GM13976 (cell line): ENCODE results near the gene LRRC4C.
"Not testable (repeated sequence)": the region's sequence is repeated elsewhere in the genome, so short reads cannot be mapped to it uniquely, and the experiment has no call there.

Source experiments
- DNase-seq: peaks from one replicate; pipeline ENCODE4 v3.0.0; 2012; ENCODE audit warnings: low spot score
- in situ Hi-C: fragments of 300-500 bp; cut with MboI; formaldehyde crosslinking; loops from one replicate; pipeline ENCODE4 v1.12.0; 2022; ENCODE audit warnings: low sequenced_read_pairs, mixed read lengths, inconsistent platforms; ENCODE audit not compliant: unreplicated experiment
- TF ChIP-seq, protein P1 (sequence below): IDR thresholded peaks from 2 replicates; pipeline ENCODE4 v1.5.1; 2012; ENCODE audit warnings: borderline replicate concordance, mild to moderate bottlenecking; ENCODE audit not compliant: insufficient read depth; ENCODE audit errors: extremely low read depth, missing control alignments, control extremely low read depth

Gene LRRC4C

DNA sequence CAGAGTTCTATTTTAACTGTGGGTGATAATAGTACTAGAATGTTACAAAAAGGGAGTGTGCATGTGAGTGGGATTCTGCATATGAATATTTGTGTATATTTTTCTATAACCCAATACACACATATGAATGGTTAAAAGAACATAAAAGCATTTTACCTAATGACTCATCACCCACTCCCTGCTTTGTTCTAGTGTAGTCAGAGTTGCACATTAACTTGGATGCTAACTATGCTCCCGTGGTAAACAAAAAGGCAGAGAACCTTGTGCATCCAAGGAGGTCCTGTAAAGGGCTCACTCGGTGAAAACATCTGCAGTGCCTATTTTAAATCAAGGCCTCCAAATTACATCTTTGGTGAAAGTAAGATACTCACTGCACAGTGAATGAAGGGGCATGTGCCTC, 1289.4 kb downstream of the LRRC4C start:
- in situ Hi-C loops: no loop called here
- TF ChIP-seq, protein P1, sequence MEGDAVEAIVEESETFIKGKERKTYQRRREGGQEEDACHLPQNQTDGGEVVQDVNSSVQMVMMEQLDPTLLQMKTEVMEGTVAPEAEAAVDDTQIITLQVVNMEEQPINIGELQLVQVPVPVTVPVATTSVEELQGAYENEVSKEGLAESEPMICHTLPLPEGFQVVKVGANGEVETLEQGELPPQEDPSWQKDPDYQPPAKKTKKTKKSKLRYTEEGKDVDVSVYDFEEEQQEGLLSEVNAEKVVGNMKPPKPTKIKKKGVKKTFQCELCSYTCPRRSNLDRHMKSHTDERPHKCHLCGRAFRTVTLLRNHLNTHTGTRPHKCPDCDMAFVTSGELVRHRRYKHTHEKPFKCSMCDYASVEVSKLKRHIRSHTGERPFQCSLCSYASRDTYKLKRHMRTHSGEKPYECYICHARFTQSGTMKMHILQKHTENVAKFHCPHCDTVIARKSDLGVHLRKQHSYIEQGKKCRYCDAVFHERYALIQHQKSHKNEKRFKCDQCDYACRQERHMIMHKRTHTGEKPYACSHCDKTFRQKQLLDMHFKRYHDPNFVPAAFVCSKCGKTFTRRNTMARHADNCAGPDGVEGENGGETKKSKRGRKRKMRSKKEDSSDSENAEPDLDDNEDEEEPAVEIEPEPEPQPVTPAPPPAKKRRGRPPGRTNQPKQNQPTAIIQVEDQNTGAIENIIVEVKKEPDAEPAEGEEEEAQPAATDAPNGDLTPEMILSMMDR: no peak
- DNase-seq: no peak

DNA sequence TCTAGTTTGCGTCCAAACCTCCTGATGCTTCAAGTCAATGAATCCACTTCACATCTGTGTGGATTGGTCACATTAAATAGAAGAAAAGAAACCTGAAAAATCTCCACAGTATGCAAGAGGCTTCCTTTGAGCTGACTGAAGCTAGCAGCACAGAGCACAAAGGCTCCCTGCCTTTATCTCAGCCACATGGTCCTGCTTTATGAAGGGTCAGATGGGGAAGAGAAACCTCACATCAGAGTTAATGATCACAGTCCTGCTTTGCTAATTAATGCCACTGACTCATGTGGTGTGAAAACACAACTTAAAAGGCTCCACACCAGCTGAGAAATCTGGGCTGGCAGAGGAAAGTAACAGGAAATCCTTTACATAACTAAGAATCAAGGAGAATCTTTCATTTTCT, 1291.0 kb downstream of the LRRC4C start:
- DNase-seq: no peak
- TF ChIP-seq, protein P1: no peak
- in situ Hi-C loops: no loop called here

DNA sequence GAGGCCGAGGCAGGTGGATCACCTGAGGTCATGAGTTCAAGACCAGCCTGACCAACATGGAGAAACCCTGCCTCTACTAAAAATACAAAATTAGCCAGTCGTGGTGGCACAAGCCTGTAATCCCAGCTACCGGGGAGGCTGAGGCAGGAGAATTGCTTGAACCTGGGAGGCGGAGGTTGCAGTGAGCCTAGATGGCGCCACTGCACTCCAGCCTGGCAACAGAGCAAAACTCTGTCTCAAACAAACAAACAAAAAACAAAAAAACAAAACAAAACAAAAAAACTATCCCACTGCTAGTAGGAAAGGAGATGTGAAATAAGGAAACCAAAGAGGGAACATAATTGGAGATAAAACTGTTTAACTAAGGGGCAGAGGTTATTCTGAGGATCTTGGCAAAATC, 1291.6 kb downstream of the LRRC4C start:
- DNase-seq, in situ Hi-C loops: not testable (repeated sequence)

DNA sequence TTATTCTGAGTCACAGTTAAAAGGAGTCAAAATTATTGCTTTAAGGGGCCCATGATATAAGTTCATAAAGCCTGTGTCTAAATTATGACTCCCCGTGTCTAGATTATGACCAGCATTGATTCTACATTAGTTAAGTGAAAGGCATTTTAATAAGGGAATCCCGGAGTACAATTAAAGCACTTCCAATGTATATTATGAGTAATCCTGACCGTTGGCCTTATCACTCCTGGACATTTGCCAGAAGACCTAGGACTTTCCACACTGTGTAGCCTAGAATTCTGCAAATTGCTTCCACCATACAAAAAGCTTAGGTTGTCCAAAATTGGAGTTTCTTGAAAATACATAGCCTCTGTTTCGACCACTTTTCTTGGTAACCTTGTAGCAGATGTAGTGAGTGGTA, 1292.6 kb downstream of the LRRC4C start:
- TF ChIP-seq, protein P1: no peak
- DNase-seq: no peak
- in situ Hi-C loops: no loop called here

DNA sequence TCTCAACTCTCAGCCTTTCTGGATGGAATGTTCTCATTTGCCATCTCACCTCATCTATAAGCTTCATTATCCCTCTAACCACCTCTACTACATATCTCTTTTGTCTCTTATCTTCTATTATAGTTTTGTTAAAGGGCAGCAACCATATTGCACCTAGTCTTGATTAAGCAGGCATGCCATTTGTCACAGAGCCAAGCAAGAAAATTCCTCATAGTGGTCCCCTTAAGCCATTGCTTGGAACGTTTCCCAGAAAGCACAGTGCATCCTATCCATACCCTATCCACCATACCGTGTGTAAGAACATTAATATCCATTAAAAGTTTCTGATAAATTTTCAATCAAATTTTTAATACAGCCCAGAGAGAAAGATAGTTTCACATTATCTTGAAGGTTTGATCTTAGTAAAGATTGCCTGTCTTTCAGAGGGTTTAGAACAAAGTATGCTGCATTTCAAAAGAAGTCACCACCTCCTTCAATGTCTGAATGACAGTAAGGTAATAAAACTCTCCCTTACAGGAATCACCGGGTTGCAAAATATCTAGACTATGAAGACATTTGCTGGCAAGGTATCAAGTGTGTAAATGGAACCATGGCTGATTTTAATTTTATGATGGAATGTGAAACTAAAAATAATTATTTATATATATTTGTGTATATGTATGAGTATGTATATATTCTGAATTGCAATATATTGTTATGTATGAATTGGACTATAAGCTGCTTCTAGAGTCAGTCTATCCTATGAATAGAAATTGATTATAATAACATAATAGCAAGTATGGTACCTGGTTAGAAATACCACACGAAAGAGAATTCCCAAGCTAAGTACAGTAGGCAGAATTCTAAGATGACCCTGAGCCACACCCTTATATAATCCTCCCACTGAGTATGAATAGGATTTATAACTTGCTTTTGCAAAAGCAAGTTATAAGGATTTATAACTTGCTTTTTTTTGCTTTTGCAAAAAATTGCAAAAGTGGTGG, 1296.3 kb downstream of the LRRC4C start:
- DNase-seq: no peak
- TF ChIP-seq, protein P1: no peak
- in situ Hi-C loops: no loop called here

DNA sequence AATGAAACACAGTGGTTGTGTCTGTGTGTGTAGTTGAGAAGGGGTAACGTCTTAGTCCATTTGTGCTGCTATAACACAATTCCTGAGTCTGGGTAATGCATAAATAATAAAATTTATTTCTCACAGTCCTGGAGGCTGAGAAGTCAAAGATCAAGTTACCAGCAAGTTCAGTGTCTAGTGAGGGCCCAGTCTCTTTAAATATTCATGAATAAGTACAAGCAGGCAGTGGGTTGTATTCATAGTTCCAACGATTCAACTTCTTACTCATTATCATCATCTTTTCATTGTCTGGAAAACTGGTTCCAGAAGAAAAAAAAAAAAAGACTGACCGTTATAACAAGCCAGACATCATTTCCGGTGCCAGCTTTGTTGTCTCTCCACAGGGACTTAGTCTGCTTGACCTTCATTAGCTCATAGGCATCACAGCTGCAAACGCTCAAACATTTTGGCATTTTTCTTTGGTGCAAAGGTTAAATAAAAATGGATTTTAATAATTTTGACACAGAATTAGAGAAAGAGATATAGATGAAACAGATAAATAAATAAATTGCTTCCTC, 1297.5 kb downstream of the LRRC4C start:
- TF ChIP-seq, protein P1: no peak
- DNase-seq: no peak
- in situ Hi-C loops: no loop called here

DNA sequence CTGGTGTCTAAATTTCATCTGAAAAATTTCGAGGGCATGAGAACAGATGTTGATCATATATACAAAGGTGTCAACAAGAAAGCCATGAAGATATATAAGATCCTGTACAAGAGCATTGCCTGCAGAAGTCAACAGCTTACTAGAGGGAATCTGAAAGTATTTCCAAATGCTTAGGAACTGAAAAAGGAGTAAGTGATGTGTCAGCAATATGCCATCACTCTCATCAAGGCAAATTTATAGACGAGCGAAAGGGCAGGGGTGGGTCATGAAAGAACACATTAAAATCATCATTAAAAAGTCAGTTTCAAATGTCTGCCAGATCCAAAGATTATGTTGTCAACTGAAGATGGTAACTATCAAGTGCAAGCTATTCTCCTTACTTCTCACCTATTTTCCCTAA, 1299.0 kb downstream of the LRRC4C start:
- TF ChIP-seq, protein P1: no peak
- in situ Hi-C loops: no loop called here
- DNase-seq: no peak
